ENCODE data around the gene TBC1D22A. TPM values are rescaled to one million over a fixed set of nuclear protein-coding genes. Genes with fewer than 3 reads are reported as not detected.

TBC1D22A gene
- polyA plus RNA-seq, 1 experiment, result 19.8 TPM

DNA sequence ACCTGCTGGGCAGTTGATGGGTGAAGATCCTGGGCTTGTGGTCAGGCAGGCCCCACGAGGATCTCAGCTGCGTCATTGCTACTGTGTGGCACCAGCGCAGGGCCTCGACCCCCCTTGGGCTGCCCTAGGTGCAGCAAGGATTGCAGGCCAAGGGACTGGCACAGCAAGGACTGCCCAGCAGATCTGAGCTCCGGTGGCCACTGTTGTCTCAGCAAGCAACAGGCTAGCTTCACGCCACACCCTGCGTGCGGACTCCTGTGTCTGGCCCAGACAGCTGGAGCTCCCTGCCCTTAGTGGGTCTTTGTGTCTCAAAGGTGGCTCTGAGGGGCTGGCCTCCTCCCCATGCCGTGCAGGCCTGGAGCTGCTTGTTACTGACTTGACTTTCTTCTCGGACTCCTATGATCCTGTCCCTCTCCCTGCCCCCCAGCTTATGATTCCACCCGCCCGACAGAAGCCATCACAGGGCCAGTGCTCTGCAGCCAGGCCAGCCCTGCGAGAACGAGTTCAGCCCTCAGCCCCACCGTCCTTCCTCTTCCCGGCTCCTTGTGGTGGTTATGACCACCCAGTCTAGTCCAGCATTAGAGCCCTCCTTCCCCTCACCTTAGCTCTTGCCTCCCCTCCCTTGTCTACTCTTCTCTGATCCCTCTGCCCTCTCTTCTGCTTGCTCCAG lies 295.6 kb downstream of the TBC1D22A start:
- H3K9me3 ChIP-seq (ENCODE audit: control insufficient read depth, insufficient read depth, low read length), result no peaks in the 10 kb centered on the region
- ChIA-PET CTCF (no interaction called here), POLR2A (no interaction called here)
- DNase-seq (ENCODE audit: low read depth, low spot score), result no peak
- TF ChIP-seq, protein P1, sequence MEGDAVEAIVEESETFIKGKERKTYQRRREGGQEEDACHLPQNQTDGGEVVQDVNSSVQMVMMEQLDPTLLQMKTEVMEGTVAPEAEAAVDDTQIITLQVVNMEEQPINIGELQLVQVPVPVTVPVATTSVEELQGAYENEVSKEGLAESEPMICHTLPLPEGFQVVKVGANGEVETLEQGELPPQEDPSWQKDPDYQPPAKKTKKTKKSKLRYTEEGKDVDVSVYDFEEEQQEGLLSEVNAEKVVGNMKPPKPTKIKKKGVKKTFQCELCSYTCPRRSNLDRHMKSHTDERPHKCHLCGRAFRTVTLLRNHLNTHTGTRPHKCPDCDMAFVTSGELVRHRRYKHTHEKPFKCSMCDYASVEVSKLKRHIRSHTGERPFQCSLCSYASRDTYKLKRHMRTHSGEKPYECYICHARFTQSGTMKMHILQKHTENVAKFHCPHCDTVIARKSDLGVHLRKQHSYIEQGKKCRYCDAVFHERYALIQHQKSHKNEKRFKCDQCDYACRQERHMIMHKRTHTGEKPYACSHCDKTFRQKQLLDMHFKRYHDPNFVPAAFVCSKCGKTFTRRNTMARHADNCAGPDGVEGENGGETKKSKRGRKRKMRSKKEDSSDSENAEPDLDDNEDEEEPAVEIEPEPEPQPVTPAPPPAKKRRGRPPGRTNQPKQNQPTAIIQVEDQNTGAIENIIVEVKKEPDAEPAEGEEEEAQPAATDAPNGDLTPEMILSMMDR (IDR thresholded peaks at IDR 0.05; ENCODE audit: low read depth, low read length), result no peak
- no peak overlapping the region for H3K4me3 ChIP-seq (ENCODE audit: low read depth, low read length)
- H3K27me3 ChIP-seq (ENCODE audit: control insufficient read depth, insufficient read depth, low read length), result no peaks in the 10 kb centered on the region
- no peak overlapping the region for H3K27ac ChIP-seq (ENCODE audit: low read depth, low read length)

- CTCF ChIA-PET, result no interaction called here
- POLR2A ChIA-PET, result no interaction called here
- Histone ChIP-seq H3K9me3 (ENCODE audit: control insufficient read depth, insufficient read depth, low read length) (no peaks in the 10 kb centered on the region; the same call in 1 of the 2 replicates), H3K27me3 (ENCODE audit: control insufficient read depth, insufficient read depth, low read length) (no peaks in the 10 kb centered on the region), H3K27ac (ENCODE audit: low read depth, low read length) (no peak overlapping the region), H3K4me3 (ENCODE audit: low read depth, low read length) (no peak overlapping the region)
- DNase-seq (ENCODE audit: low read depth, low spot score), result no peak
- TF ChIP-seq, protein P1 (IDR thresholded peaks at IDR 0.05; ENCODE audit: low read depth, low read length), result no peak
These were observed 296.6 kb downstream of the TBC1D22A start for GRCh38 chr22:47059076-47059475.

DNA sequence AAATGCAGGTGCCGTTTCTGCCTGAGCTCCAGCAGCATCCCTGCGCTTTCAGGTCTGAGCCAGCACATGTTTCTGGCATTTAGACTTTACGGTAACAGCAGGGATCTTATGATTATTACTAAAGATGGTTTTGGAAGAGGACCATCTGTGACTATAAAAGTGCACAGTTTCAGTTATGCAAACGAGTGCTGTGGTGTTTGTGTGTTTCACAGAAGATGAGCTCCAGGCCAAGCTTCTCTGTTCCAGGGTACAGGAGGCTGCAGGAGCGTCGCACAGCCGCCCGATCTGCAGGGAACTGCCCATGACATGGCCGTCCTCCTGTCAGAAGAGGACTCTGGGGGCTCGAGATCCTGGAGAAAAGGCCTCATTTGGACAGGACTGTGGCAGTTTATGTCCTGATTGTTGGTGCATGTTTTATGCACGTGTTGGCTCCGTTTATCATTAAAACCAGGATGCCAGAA lies 297.3 kb downstream of the TBC1D22A start:
- TF ChIP-seq, protein P1 (IDR thresholded peaks at IDR 0.05; ENCODE audit: low read depth, low read length), result no peak
- Histone ChIP-seq H3K4me3 (ENCODE audit: low read depth, low read length) (no peak overlapping the region), H3K9me3 (ENCODE audit: control insufficient read depth, insufficient read depth, low read length) (no peaks in the 10 kb centered on the region; the same call in 1 of the 2 replicates), H3K27me3 (ENCODE audit: control insufficient read depth, insufficient read depth, low read length) (no peaks in the 10 kb centered on the region), H3K27ac (ENCODE audit: low read depth, low read length) (no peak overlapping the region)
- ChIA-PET POLR2A (no interaction called here), CTCF (no interaction called here)
- no peak for DNase-seq (ENCODE audit: low read depth, low spot score)

- TF ChIP-seq, protein P1 (IDR thresholded peaks at IDR 0.05; ENCODE audit: low read depth, low read length), result no peak
These were observed 298.3 kb downstream of the TBC1D22A start for GRCh38 chr22:47060718-47061117.

GRCh38 chr22:47061226-47061625 lies 298.8 kb downstream of the TBC1D22A start:
- H3K4me3 ChIP-seq (ENCODE audit: low read depth, low read length), result no peak overlapping the region
- H3K27me3 ChIP-seq (ENCODE audit: control insufficient read depth, insufficient read depth, low read length), result no peaks in the 10 kb centered on the region
- no peak for DNase-seq (ENCODE audit: low read depth, low spot score)
- H3K27ac ChIP-seq (ENCODE audit: low read depth, low read length), result no peak overlapping the region
- ChIA-PET CTCF (no interaction called here), POLR2A (no interaction called here)
- TF ChIP-seq, protein P1 (IDR thresholded peaks at IDR 0.05; ENCODE audit: low read depth, low read length), result no peak
- H3K9me3 ChIP-seq (ENCODE audit: control insufficient read depth, insufficient read depth, low read length), result no peaks in the 10 kb centered on the region; the same call in 1 of the 2 replicates

More at GRCh38 chr22:47060718-47061117, 298.3 kb downstream of the TBC1D22A start:
- POLR2A ChIA-PET, result no interaction called here
- no peaks in the 10 kb centered on the region; the same call in 1 of the 2 replicates for H3K9me3 ChIP-seq (ENCODE audit: control insufficient read depth, insufficient read depth, low read length)
- no peak for DNase-seq (ENCODE audit: low read depth, low spot score)
- CTCF ChIA-PET, result no interaction called here
- no peak overlapping the region for H3K27ac ChIP-seq (ENCODE audit: low read depth, low read length)
- no peaks in the 10 kb centered on the region for H3K27me3 ChIP-seq (ENCODE audit: control insufficient read depth, insufficient read depth, low read length)
- no peak overlapping the region for H3K4me3 ChIP-seq (ENCODE audit: low read depth, low read length)

Data from AG04450 (cell line).